ENCODE data around the gene PEX1.
"Not testable (repeated sequence)": the region's sequence is repeated elsewhere in the genome, so short reads cannot be mapped to it uniquely, and the experiment has no call there.

Gene PEX1

GRCh38 chr7:92478711-92479110 lies 49.6 kb downstream of the PEX1 start:
- TF ChIP-seq CTCF (IDR thresholded peaks at IDR 0.05; ENCODE audit: insufficient read depth, low read length, poor library complexity, severe bottlenecking), result no peak
- no peak for TF ChIP-seq EZH2phosphoT487 (conservative IDR thresholded peaks at IDR 0.05; ENCODE audit: low read length)
- H3K4me2 ChIP-seq (ENCODE audit: low read depth, low read length, poor library complexity, severe bottlenecking), result no peak overlapping the region
- no peaks in the 10 kb centered on the region for H3K36me3 ChIP-seq (ENCODE audit: low read length)
- H3F3A ChIP-seq (ENCODE audit: insufficient read depth), result no peaks in the 10 kb centered on the region
- H2AFZ ChIP-seq (ENCODE audit: low read depth, low read length, severe bottlenecking), result no peak overlapping the region
- H3K27ac ChIP-seq (ENCODE audit: low read depth, low read length), result no peak overlapping the region
- H3K9me3 ChIP-seq (ENCODE audit: insufficient read depth, low read length), result no peaks in the 10 kb centered on the region
- no peak overlapping the region for H3K4me3 ChIP-seq (ENCODE audit: insufficient read depth, low read length, poor library complexity, severe bottlenecking)
- H3K27me3 ChIP-seq (ENCODE audit: low read length), result no peaks in the 10 kb centered on the region
- no peaks in the 10 kb centered on the region for H4K20me1 ChIP-seq (ENCODE audit: low read depth, low read length)
- H3K9ac ChIP-seq (ENCODE audit: low read length), result no peak overlapping the region
- H3K9me2 ChIP-seq (replicated peaks; ENCODE audit: insufficient read depth, low read length), result no peaks in the 10 kb centered on the region
- H3K79me2 ChIP-seq (ENCODE audit: insufficient read depth, low read length), result no peaks in the 10 kb centered on the region

DNA sequence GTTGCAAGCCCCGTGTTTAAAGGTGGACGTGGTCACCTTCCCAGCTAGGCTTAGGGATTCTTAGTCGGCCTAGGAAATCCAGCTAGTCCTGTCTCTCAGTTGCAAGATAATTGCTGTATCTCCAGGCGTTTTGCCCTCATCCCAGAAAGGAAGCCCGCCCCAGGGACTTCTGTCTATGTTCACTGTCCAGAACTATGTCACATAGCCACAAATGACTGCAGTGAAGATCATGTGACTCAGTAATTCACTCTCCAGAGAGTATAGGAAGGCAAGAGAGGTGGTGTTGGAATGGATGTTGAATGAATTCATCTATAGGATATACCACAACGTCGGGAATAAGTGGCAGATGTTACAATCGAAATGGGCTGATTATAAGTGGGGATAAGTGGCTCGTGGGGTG lies 50.2 kb downstream of the PEX1 start:
- Histone ChIP-seq H2AFZ (ENCODE audit: low read depth, low read length, severe bottlenecking) (no peak overlapping the region), H3K4me2 (ENCODE audit: low read depth, low read length, poor library complexity, severe bottlenecking) (no peak overlapping the region), H3K9ac (ENCODE audit: low read length) (no peak overlapping the region), H3K4me3 (ENCODE audit: insufficient read depth, low read length, poor library complexity, severe bottlenecking) (no peak overlapping the region), H3K9me2 (replicated peaks; ENCODE audit: insufficient read depth, low read length) (no peaks in the 10 kb centered on the region), H3K36me3 (ENCODE audit: low read length) (no peaks in the 10 kb centered on the region), H3F3A (ENCODE audit: insufficient read depth) (no peaks in the 10 kb centered on the region), H3K79me2 (ENCODE audit: insufficient read depth, low read length) (no peaks in the 10 kb centered on the region), H3K27ac (ENCODE audit: low read depth, low read length) (no peak overlapping the region), H3K9me3 (ENCODE audit: insufficient read depth, low read length) (no peaks in the 10 kb centered on the region), H3K27me3 (ENCODE audit: low read length) (no peaks in the 10 kb centered on the region), H4K20me1 (ENCODE audit: low read depth, low read length) (no peaks in the 10 kb centered on the region)
- TF ChIP-seq EZH2phosphoT487 (conservative IDR thresholded peaks at IDR 0.05; ENCODE audit: low read length), result no peak
- no peak for TF ChIP-seq CTCF (IDR thresholded peaks at IDR 0.05; ENCODE audit: insufficient read depth, low read length, poor library complexity, severe bottlenecking)

DNA sequence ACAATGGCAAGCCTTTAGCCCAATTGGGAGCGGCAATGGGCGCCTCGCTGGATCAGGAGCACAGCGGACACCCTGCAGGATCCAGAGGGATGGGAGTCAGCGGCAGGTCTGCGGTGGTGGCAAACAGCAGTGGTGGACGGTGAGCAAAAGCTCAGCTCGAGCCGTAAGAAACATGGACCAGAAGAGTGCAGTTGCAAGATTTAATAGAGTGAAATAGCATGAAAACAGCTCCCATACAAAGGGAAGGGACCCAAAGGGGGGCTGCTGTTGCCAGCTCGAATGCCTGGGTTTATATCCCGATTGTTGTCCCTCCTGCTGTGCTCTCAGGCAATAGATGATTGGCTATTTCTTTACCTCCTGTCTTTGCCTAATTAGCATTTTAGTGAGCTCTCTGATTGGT lies 50.6 kb downstream of the PEX1 start, which contains the start of gene ERVW-1:
ERVW-1 (minus strand) TSS at position 266 of the 400 bp plus-strand sequence. CDS start 7,565 bp downstream, outside the sequence.
- H3K4me2 ChIP-seq (ENCODE audit: low read depth, low read length, poor library complexity, severe bottlenecking); H3F3A ChIP-seq (ENCODE audit: insufficient read depth); H3K4me3 ChIP-seq (ENCODE audit: insufficient read depth, low read length, poor library complexity, severe bottlenecking); H3K27me3 ChIP-seq (ENCODE audit: low read length); H2AFZ ChIP-seq (ENCODE audit: low read depth, low read length, severe bottlenecking); H3K79me2 ChIP-seq (ENCODE audit: insufficient read depth, low read length); H4K20me1 ChIP-seq (ENCODE audit: low read depth, low read length); H3K36me3 ChIP-seq (ENCODE audit: low read length); H3K27ac ChIP-seq (ENCODE audit: low read depth, low read length); H3K9me2 ChIP-seq (replicated peaks; ENCODE audit: insufficient read depth, low read length); H3K9me3 ChIP-seq (ENCODE audit: insufficient read depth, low read length); H3K9ac ChIP-seq (ENCODE audit: low read length): not testable (repeated sequence)

GRCh38 chr7:92475851-92476590 lies 52.3 kb downstream of the PEX1 start:
- H3K4me3 ChIP-seq (ENCODE audit: insufficient read depth, low read length, poor library complexity, severe bottlenecking); H3K9me3 ChIP-seq (ENCODE audit: insufficient read depth, low read length); H3F3A ChIP-seq (ENCODE audit: insufficient read depth); H3K9me2 ChIP-seq (replicated peaks; ENCODE audit: insufficient read depth, low read length); H4K20me1 ChIP-seq (ENCODE audit: low read depth, low read length); H3K9ac ChIP-seq (ENCODE audit: low read length); H3K27ac ChIP-seq (ENCODE audit: low read depth, low read length); H3K4me2 ChIP-seq (ENCODE audit: low read depth, low read length, poor library complexity, severe bottlenecking); H3K36me3 ChIP-seq (ENCODE audit: low read length); H3K79me2 ChIP-seq (ENCODE audit: insufficient read depth, low read length); H2AFZ ChIP-seq (ENCODE audit: low read depth, low read length, severe bottlenecking); H3K27me3 ChIP-seq (ENCODE audit: low read length): not testable (repeated sequence)

DNA sequence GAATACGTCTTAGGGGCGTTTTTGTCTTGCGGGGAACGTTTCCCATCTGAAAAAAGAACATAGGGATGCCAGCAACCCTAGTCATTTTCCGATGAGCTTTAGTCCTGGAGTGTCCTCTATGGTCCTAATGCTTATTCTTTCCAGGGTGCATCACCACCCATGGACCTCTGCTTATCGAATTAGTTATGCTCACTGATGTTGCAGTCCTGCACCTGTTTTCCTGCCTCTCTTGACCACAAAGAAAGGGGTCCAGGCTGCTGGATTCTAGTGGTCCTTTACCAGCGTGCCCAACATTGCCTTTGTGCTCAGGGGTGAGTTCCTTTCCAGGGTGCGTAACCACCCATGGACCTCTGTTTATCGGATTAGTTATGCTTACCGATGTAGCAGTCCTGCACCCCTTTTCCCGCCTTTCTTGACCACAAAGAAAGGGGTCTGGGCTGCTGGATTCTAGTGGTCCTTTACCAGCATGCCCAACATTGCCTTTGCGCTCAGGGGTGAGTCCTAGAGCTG lies 53.0 kb downstream of the PEX1 start:
- not testable (repeated sequence) for H3F3A ChIP-seq (ENCODE audit: insufficient read depth); H4K20me1 ChIP-seq (ENCODE audit: low read depth, low read length); H3K9ac ChIP-seq (ENCODE audit: low read length); H3K4me3 ChIP-seq (ENCODE audit: insufficient read depth, low read length, poor library complexity, severe bottlenecking); H3K4me2 ChIP-seq (ENCODE audit: low read depth, low read length, poor library complexity, severe bottlenecking); H2AFZ ChIP-seq (ENCODE audit: low read depth, low read length, severe bottlenecking); H3K27me3 ChIP-seq (ENCODE audit: low read length); H3K9me2 ChIP-seq (replicated peaks; ENCODE audit: insufficient read depth, low read length); H3K27ac ChIP-seq (ENCODE audit: low read depth, low read length); H3K79me2 ChIP-seq (ENCODE audit: insufficient read depth, low read length); H3K9me3 ChIP-seq (ENCODE audit: insufficient read depth, low read length); H3K36me3 ChIP-seq (ENCODE audit: low read length)

GRCh38 chr7:92473989-92474388 lies 54.3 kb downstream of the PEX1 start:
- H3K9ac ChIP-seq (ENCODE audit: low read length); H3K9me3 ChIP-seq (ENCODE audit: insufficient read depth, low read length); H3K4me2 ChIP-seq (ENCODE audit: low read depth, low read length, poor library complexity, severe bottlenecking); H3F3A ChIP-seq (ENCODE audit: insufficient read depth); H3K9me2 ChIP-seq (replicated peaks; ENCODE audit: insufficient read depth, low read length); H3K27me3 ChIP-seq (ENCODE audit: low read length); H2AFZ ChIP-seq (ENCODE audit: low read depth, low read length, severe bottlenecking); H3K4me3 ChIP-seq (ENCODE audit: insufficient read depth, low read length, poor library complexity, severe bottlenecking); H3K79me2 ChIP-seq (ENCODE audit: insufficient read depth, low read length); H3K27ac ChIP-seq (ENCODE audit: low read depth, low read length); H4K20me1 ChIP-seq (ENCODE audit: low read depth, low read length); H3K36me3 ChIP-seq (ENCODE audit: low read length): not testable (repeated sequence)
